GM18858 (cell line): Measurements from ENCODE around the gene KCNG2.

ENCODE experiments used
- ATAC-seq: cut with Tn5 transposase; IDR thresholded peaks from one replicate; pipeline ENCODE4 v1.9.1; 2021; ENCODE audit not compliant: unreplicated experiment

KCNG2 gene

GRCh38 chr18:79882522-79883241 is 84.9 kb downstream of the KCNG2 start:
- no peak for ATAC-seq

GRCh38 chr18:79883461-79884293 is 85.9 kb downstream of the KCNG2 start:
- ATAC-seq, result no peak

GRCh38 chr18:79884294-79884962 is 86.7 kb downstream of the KCNG2 start:
- no peak for ATAC-seq

- no peak for ATAC-seq
These were observed 87.4 kb downstream of the KCNG2 start for GRCh38 chr18:79884963-79885728.

GRCh38 chr18:79887181-79888000 is 89.7 kb downstream of the KCNG2 start:
- no peak for ATAC-seq

- ATAC-seq, result no peak
These were observed 90.3 kb downstream of the KCNG2 start for GRCh38 chr18:79888016-79888415.

- no peak for ATAC-seq
These were observed 91.8 kb downstream of the KCNG2 start for GRCh38 chr18:79889569-79889968.

GRCh38 chr18:79890674-79891073 is 92.9 kb downstream of the KCNG2 start:
- no peak for ATAC-seq

GRCh38 chr18:79896738-79897137 is 99.0 kb downstream of the KCNG2 start:
- ATAC-seq, result no peak

GRCh38 chr18:79897940-79898625 is 100.3 kb downstream of the KCNG2 start:
- ATAC-seq, result no peak

GRCh38 chr18:79898952-79899608 is 101.3 kb downstream of the KCNG2 start:
- ATAC-seq, result no peak

GRCh38 chr18:79899609-79900445 is 102.1 kb downstream of the KCNG2 start:
- ATAC-seq, result no peak

GRCh38 chr18:79900610-79901570 is 103.2 kb downstream of the KCNG2 start:
- ATAC-seq, result no peak

- ATAC-seq, result no peak
These were observed 103.9 kb downstream of the KCNG2 start for GRCh38 chr18:79901665-79902064.

- no peak for ATAC-seq
These were observed 104.3 kb downstream of the KCNG2 start for GRCh38 chr18:79902075-79902474.

GRCh38 chr18:79902640-79903039 is 104.9 kb downstream of the KCNG2 start:
- ATAC-seq, result no peak

GRCh38 chr18:79903071-79903635 is 105.4 kb downstream of the KCNG2 start:
- ATAC-seq, result no peak
